GM12875 (cell line): ENCODE data around the gene FAM117B.

Experiments
- H3K4me3 ChIP-seq: one replicate; pipeline ENCODE4 v1.5.1; 2011; ENCODE audit warnings: low read depth, low read length, control low read depth
- CTCF ChIP-seq: IDR thresholded peaks from 2 replicates; pipeline ENCODE4 v1.5.1; 2011; ENCODE audit warnings: low read depth, mild to moderate bottlenecking, control low read depth, inconsistent platforms, low read length, moderate library complexity, borderline replicate concordance; ENCODE audit not compliant: insufficient read depth

FAM117B gene

GRCh38 chr2:202624133-202624532 lies 10.6 kb upstream of the FAM117B start:
- TF ChIP-seq CTCF = no peak
- no peak overlapping the region for H3K4me3 ChIP-seq

- TF ChIP-seq CTCF = no peak
Measured at GRCh38 chr2:202627042-202627441, 7.7 kb upstream of the FAM117B start.

DNA sequence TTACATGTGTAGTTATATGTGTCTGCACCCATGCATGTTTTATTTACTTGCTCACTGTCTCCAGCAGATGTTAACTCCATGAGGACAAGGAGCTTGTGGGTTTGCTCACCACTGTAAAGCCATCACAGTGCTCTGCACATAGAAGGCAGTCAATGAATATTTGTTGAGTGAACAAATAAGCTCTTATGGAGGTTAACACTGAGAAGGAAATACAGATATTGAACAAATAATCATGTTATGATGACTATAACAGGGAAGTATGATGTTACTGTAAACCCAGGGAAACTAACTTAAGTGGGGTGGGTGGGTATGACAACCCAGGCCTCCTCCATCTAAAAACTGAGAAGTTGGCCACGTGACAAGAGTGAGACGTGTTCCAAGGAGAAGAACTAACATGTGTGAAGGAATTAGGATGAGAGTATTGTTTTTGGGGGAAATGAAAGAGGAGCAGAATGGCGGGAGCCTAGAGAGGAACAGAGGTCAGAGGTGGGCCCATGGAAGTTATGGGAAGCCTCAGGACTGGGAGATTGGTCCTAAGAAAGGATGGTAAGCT lies 6.0 kb upstream of the FAM117B start:
- H3K4me3 ChIP-seq = no peak overlapping the region

More at GRCh38 chr2:202627042-202627441, 7.7 kb upstream of the FAM117B start:
- H3K4me3 ChIP-seq = no peak overlapping the region

DNA sequence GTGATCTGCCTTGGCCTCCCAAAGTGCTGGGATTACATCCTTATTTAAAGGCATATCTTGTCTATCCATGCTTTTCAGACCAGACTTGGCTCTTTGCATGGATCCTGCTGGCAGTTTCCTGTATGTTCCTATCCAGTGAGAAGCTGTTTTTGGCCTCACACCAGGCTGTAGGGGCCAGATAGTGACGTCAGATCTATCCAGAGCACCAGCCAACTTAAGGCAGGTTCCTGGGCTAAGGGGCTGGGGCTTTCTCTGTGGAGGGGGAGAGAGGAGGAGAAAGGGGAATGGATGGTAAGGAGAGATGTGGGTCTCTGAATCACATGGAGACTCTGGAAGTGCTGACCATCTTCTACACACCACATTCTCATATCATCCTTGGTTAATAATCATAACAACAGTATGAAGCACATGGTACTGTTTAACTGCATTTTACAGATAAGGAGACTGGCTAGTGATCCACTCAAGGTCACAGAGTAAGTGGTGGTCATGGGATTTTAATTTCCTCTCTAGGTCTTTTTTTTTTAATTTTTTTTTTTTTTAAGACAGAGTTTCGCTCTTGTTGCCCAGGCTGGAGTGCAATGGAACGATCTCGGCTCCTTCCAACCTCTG lies 2.0 kb upstream of the FAM117B start:
- H3K4me3 ChIP-seq = no peak overlapping the region
- no peak for TF ChIP-seq CTCF

More for the DNA sequence above, 6.0 kb upstream of the FAM117B start:
- TF ChIP-seq CTCF = no peak

DNA sequence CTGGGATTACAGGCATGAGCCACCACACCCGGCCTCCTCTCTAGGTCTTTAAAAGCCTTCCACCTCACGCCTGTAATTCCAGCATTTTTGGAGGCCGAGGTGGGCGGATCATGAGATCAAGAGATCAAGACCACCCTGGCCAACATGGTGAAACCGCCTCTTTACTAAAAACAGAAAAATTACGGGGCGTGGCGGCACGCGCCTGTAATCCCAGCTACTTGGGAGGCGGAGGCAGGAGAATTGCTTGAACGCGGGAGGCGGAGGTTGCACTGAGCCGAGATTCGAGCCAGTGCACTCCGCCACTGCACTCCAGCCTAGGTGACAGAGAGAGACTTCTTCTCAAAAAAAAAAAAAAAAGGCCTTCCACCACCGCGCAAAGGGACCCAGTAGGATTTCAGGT lies 1.3 kb upstream of the FAM117B start:
- no peak for TF ChIP-seq CTCF
- H3K4me3 ChIP-seq = no peak overlapping the region

GRCh38 chr2:202635428-202636212 lies 851 bp downstream of the FAM117B start:
- TF ChIP-seq CTCF = no peak
- H3K4me3 ChIP-seq = peak overlapping the region; percentile 88

GRCh38 chr2:202636213-202636513 lies 1.4 kb downstream of the FAM117B start:
- H3K4me3 ChIP-seq = peak overlapping the region; percentile 88
- no peak for TF ChIP-seq CTCF
